ENCODE data around the gene PTK6.
A peak's percentile ranks its signal among the peaks of the same experiment; 100 is the strongest.
"Not testable (repeated sequence)": the region's sequence is repeated elsewhere in the genome, so short reads cannot be mapped to it uniquely, and the experiment has no call there.

Gene PTK6

GRCh38 chr20:63536997-63537524 is at the start of gene PTK6:
PTK6 (minus strand) TSS chr20:63537376; CDS start chr20:63537314, 62 bp downstream.
- no peak for DNase-seq

- DNase-seq: no peak
These were observed 49.6 kb upstream of the PTK6 start for GRCh38 chr20:63586797-63587196.

GRCh38 chr20:63585616-63586565 is 48.7 kb upstream of the PTK6 start:
- DNase-seq: no peak

- DNase-seq: no peak
These were observed 45.3 kb upstream of the PTK6 start for GRCh38 chr20:63582382-63583063.

GRCh38 chr20:63580796-63581461 is 43.8 kb upstream of the PTK6 start:
- DNase-seq: peak; percentile 2

GRCh38 chr20:63579017-63579694 is 42.0 kb upstream of the PTK6 start:
- no peak for DNase-seq

- no peak for DNase-seq
These were observed 41.2 kb upstream of the PTK6 start for GRCh38 chr20:63578224-63579016.

- peak; percentile 64 for DNase-seq
These were observed 40.2 kb upstream of the PTK6 start for GRCh38 chr20:63577317-63577894.

- DNase-seq: no peak
These were observed 39.1 kb upstream of the PTK6 start for GRCh38 chr20:63576311-63576710.

GRCh38 chr20:63574829-63575743 is 37.9 kb upstream of the PTK6 start:
- no peak for DNase-seq

GRCh38 chr20:63574156-63574828 is 37.1 kb upstream of the PTK6 start, which contains the start of gene HELZ2:
HELZ2 (minus strand) TSS chr20:63574239; CDS start chr20:63572385, 1,854 bp downstream.
- DNase-seq: peak; percentile 48

GRCh38 chr20:63573647-63574131 is 36.5 kb upstream of the PTK6 start:
- no peak for DNase-seq

- no peak for DNase-seq
These were observed 35.8 kb upstream of the PTK6 start for GRCh38 chr20:63572788-63573646.

GRCh38 chr20:63572071-63572787 is 35.1 kb upstream of the PTK6 start:
- DNase-seq: no peak

- DNase-seq: not testable (repeated sequence)
These were observed 33.9 kb upstream of the PTK6 start for GRCh38 chr20:63571087-63571478.

GRCh38 chr20:63570281-63571086 is 33.3 kb upstream of the PTK6 start:
- no peak for DNase-seq
